Endothelial cell (in vitro differentiated cells): ENCODE results near the gene MXRA7. TPM values are rescaled to one million over a fixed set of nuclear protein-coding genes. Genes with fewer than 3 reads are reported as not detected.

Experiments
- DNase-seq: peaks from one replicate; pipeline ENCODE4 v3.0.0; 2021; ENCODE audit warnings: low spot score
- H3K27ac Mint-ChIP-seq: one replicate; pipeline ENCODE4 v1.8.0; 2021; ENCODE audit warnings: mixed read lengths, inconsistent platforms; ENCODE audit not compliant: unreplicated experiment
- H3K27me3 Mint-ChIP-seq: one replicate; pipeline ENCODE4 v1.8.0; 2021; ENCODE audit warnings: mild to moderate bottlenecking, moderate library complexity, mixed read lengths, inconsistent platforms; ENCODE audit not compliant: unreplicated experiment
- H3K36me3 Mint-ChIP-seq: one replicate; pipeline ENCODE4 v1.8.0; 2021; ENCODE audit warnings: mild to moderate bottlenecking, low read depth, mixed read lengths, inconsistent platforms; ENCODE audit not compliant: unreplicated experiment
- H3K4me1 Mint-ChIP-seq: one replicate; pipeline ENCODE4 v1.8.0; 2021; ENCODE audit warnings: mild to moderate bottlenecking, mixed read lengths, inconsistent platforms; ENCODE audit not compliant: unreplicated experiment
- H3K4me3 Mint-ChIP-seq: one replicate; pipeline ENCODE4 v1.8.0; 2021; ENCODE audit warnings: mild to moderate bottlenecking, mixed read lengths, inconsistent platforms; ENCODE audit not compliant: unreplicated experiment
- H3K9me3 Mint-ChIP-seq: one replicate; pipeline ENCODE4 v1.8.0; 2021; ENCODE audit warnings: mixed read lengths, inconsistent platforms; ENCODE audit not compliant: unreplicated experiment
- total RNA-seq: library from RNA; stranded (reverse); fragmentation: NEBNext Ultra II Directional; extraction: Animal tissue kit (Norgen Biotek cat#: 25700); gene quantifications from one replicate; pipeline ENCODE4 v1.2.1, GENCODE V29; 2021; ENCODE audit not compliant: unreplicated experiment
- TF ChIP-seq, protein P1 (sequence below): fragments of 200-600 bp; sonication (generic); IDR thresholded peaks from one replicate; pipeline ENCODE4 v1.5.0; 2021; ENCODE audit warnings: antibody characterized with exemption; ENCODE audit not compliant: unreplicated experiment

Gene MXRA7
- total RNA-seq, 1 donor from 2014 or later: 51.6 TPM

DNA sequence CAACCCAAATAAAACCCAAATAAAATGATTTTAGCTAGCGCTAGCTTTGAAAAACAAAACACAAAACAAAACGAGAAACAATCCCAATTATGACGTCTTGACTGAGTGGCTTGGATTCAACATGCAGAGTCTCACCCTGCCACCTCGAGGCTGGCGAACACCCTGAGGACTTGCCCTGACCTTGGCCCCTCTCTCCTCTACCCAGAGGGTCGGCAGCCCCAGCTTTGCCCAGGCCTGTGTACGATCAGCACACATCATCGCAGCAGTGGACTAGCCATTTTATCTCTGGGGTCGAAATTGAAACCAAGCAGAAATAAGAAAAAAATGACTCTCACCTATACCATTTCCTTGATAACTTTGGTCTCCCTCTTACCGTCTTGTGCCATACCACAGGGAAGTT lies 10.7 kb upstream of the MXRA7 start:
- DNase-seq: no peak
- Mint-ChIP-seq H3K9me3 (no peaks in the 10 kb centered on the region), H3K4me3 (peak overlapping the region; percentile 75), H3K27ac (no peak overlapping the region), H3K4me1 (peaks cover 7% of the 10 kb centered on the region), H3K27me3 (peaks cover 2% of the 10 kb centered on the region), H3K36me3 (peaks cover 27% of the 10 kb centered on the region)
- TF ChIP-seq, protein P1, sequence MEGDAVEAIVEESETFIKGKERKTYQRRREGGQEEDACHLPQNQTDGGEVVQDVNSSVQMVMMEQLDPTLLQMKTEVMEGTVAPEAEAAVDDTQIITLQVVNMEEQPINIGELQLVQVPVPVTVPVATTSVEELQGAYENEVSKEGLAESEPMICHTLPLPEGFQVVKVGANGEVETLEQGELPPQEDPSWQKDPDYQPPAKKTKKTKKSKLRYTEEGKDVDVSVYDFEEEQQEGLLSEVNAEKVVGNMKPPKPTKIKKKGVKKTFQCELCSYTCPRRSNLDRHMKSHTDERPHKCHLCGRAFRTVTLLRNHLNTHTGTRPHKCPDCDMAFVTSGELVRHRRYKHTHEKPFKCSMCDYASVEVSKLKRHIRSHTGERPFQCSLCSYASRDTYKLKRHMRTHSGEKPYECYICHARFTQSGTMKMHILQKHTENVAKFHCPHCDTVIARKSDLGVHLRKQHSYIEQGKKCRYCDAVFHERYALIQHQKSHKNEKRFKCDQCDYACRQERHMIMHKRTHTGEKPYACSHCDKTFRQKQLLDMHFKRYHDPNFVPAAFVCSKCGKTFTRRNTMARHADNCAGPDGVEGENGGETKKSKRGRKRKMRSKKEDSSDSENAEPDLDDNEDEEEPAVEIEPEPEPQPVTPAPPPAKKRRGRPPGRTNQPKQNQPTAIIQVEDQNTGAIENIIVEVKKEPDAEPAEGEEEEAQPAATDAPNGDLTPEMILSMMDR: no peak

DNA sequence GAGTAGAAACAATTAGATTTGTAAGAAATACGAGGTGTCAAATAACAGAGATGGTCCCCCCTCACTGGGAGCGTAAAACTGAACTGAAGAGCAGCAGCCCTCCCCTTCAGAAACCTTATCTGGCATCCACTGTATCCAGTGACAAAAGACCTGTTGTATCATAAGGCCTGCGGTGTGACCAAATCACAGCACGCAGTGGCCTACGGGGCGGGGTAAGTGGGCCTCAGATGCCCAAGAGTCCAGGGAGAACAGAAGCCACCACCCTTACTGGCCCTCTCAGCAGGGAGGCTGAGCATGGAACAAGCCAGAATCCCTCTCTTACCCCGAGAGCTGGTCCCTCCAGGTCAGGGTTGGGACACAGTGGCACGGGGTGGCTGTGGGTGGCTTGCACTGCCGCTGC lies 10.2 kb upstream of the MXRA7 start:
- H3K4me1 Mint-ChIP-seq: peaks cover 7% of the 10 kb centered on the region
- no peaks in the 10 kb centered on the region for H3K9me3 Mint-ChIP-seq
- DNase-seq: no peak
- H3K27ac Mint-ChIP-seq: no peak overlapping the region
- H3K27me3 Mint-ChIP-seq: peaks cover 2% of the 10 kb centered on the region
- no peak overlapping the region for H3K4me3 Mint-ChIP-seq
- peaks cover 31% of the 10 kb centered on the region for H3K36me3 Mint-ChIP-seq
- TF ChIP-seq, protein P1: no peak

DNA sequence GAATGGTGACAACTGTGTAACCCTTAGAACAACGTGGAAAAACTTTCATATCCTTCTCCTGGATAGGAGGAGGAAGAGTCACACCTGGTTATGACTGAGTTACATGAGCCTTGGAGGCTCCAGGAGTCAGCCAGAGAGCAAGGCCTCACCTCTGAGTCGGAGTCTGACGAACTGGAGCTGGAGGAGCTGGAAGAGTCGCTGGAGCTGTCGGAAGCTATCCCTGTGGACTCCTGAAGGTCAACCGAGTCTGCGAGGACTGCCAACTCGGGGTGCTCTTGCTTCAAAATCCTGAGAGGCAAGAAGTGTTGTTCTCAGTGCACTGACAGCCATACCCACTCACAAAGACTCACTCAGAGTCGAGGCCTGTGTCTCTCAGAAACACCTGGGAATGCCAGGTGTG lies 9.4 kb upstream of the MXRA7 start:
- peaks cover 35% of the 10 kb centered on the region for H3K36me3 Mint-ChIP-seq
- TF ChIP-seq, protein P1: no peak

DNA sequence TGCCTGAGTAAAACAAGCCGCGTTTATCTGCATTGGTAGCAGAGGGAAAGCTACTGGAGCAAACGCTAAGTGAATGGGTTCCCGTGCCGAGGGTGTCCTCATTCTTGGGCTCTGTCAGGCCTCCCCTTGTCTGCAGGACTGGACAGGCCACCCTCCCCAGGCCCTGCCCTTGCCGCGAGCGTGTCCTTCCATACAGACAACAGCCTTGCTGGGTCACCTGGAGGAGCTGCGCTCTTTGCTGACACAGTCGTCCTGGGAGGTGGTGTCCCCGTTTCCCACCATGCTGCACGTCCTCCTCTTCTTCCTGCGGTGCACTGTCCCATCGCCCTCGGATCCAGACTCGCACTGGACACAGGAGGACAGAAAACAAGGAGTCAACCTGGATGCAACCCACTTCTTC lies 7.8 kb upstream of the MXRA7 start:
- Mint-ChIP-seq H3K27me3 (peaks cover 2% of the 10 kb centered on the region), H3K9me3 (no peaks in the 10 kb centered on the region), H3K36me3 (peaks cover 47% of the 10 kb centered on the region), H3K4me1 (no peaks in the 10 kb centered on the region), H3K4me3 (no peak overlapping the region), H3K27ac (no peak overlapping the region)
- TF ChIP-seq, protein P1: no peak
- no peak for DNase-seq

More for the DNA sequence above, 9.4 kb upstream of the MXRA7 start:
- no peak for DNase-seq
- Mint-ChIP-seq H3K9me3 (no peaks in the 10 kb centered on the region), H3K4me3 (no peak overlapping the region), H3K27ac (no peak overlapping the region), H3K4me1 (peaks cover 2% of the 10 kb centered on the region), H3K27me3 (peaks cover 2% of the 10 kb centered on the region)

DNA sequence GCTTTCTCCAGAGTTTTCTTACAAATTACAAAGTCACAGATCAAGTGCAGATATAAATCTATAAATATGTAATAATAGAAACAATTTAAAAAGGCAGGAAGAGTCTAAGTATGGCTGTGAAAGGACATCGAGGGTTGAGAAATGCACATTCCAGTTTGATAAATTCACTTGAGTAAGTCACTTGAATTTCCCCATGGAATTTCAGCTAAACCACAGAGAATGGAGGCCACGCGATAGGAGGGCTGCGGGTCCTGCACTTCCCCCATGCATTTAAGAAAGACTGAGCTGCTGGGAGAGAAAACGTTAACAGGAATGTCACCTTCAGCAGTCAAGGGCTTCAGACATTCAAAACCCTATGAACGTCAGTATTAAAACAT lies 6.1 kb upstream of the MXRA7 start:
- Mint-ChIP-seq H3K4me1 (peaks cover under 1% of the 10 kb centered on the region), H3K27me3 (peaks cover 2% of the 10 kb centered on the region), H3K4me3 (no peak overlapping the region), H3K36me3 (peaks cover 49% of the 10 kb centered on the region), H3K9me3 (no peaks in the 10 kb centered on the region), H3K27ac (no peak overlapping the region)
- TF ChIP-seq, protein P1: no peak
- DNase-seq: no peak
